Hepatocyte (in vitro differentiated cells): Measurements from ENCODE around the gene UPK1B.

Experiments used
- EZH2 ChIP-seq: fragments of 200-600 bp; sonication (generic); IDR thresholded peaks from 2 replicates; pipeline ENCODE4 v1.6.1; 2016; ENCODE audit warnings: antibody characterized with exemption, mild to moderate bottlenecking, borderline replicate concordance
- EZH2phosphoT487 ChIP-seq: fragments of 200-600 bp; sonication (generic); IDR thresholded peaks from one replicate; pipeline ENCODE4 v1.6.1; 2018; ENCODE audit warnings: antibody characterized with exemption, mild to moderate bottlenecking, low read depth, moderate library complexity; ENCODE audit not compliant: unreplicated experiment, severe bottlenecking
- TF ChIP-seq, protein P1 (sequence below): fragments of 200-600 bp; sonication (generic); IDR thresholded peaks from 2 replicates; pipeline ENCODE4 v1.5.1; 2016; ENCODE audit warnings: antibody characterized with exemption, mild to moderate bottlenecking; ENCODE audit not compliant: poor library complexity

GRCh38 chr3:119147494-119147893 is 25.9 kb upstream of the UPK1B start:
- TF ChIP-seq, protein P1, sequence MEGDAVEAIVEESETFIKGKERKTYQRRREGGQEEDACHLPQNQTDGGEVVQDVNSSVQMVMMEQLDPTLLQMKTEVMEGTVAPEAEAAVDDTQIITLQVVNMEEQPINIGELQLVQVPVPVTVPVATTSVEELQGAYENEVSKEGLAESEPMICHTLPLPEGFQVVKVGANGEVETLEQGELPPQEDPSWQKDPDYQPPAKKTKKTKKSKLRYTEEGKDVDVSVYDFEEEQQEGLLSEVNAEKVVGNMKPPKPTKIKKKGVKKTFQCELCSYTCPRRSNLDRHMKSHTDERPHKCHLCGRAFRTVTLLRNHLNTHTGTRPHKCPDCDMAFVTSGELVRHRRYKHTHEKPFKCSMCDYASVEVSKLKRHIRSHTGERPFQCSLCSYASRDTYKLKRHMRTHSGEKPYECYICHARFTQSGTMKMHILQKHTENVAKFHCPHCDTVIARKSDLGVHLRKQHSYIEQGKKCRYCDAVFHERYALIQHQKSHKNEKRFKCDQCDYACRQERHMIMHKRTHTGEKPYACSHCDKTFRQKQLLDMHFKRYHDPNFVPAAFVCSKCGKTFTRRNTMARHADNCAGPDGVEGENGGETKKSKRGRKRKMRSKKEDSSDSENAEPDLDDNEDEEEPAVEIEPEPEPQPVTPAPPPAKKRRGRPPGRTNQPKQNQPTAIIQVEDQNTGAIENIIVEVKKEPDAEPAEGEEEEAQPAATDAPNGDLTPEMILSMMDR: no peak
- no peak for TF ChIP-seq EZH2phosphoT487
- no peak for TF ChIP-seq EZH2
